GM21360 (cell line): ENCODE results near the gene TBC1D24.
A peak's percentile ranks its signal among the peaks of the same experiment; 100 is the strongest.

ENCODE experiments used
- ATAC-seq: cut with Tn5 transposase; IDR thresholded peaks from one replicate; pipeline ENCODE4 v1.9.1; 2021; ENCODE audit warnings: mild to moderate bottlenecking, moderate library complexity; ENCODE audit not compliant: unreplicated experiment

TBC1D24 gene

GRCh38 chr16:2449118-2449517 is 25.8 kb upstream of the TBC1D24 start:
- no peak for ATAC-seq

DNA sequence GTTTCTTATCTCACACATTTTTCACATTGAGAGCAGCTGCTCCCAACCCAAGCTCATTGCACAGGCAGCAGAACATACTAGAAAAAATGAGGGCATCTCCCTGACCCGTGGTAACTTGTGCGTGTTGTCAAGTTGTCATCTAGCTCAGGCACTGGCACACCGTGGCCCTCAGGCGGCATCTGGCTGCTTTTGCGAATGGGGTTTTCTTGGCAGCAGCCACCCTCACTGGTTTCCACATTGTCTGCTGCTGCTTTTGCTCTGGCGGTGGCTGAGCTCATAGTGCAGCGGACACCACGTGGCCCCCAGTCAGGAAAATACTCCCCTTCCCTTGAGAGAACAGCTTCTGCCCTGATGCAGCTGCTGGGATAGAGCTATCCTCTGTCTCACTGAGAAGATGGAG is 24.4 kb upstream of the TBC1D24 start:
- ATAC-seq: no peak

DNA sequence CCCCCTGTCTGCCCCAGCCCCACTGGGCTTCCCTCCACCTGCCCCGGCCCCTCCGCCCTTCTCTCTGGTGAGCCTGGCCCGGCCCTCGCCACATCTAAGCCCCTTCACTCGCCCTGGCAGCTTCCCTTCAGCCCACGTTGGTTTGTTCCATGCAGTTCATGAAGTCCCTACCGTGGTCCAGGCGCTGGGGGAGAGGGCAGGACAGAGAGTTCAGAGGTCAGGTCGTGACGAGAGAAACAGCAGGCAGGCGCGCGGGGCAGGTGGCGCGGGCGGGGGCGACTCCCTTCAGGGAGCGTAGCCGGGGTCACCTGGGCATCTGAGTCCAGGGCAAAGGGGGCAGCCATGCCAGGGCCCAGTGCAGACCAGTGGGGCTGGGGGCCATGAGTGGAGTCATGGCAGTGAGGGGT is 23.9 kb upstream of the TBC1D24 start:
- ATAC-seq: no peak

GRCh38 chr16:2451851-2452320 is 23.0 kb upstream of the TBC1D24 start:
- no peak for ATAC-seq

- ATAC-seq: no peak
These were observed 22.3 kb upstream of the TBC1D24 start for GRCh38 chr16:2452650-2453049.

GRCh38 chr16:2455081-2455845 is 19.7 kb upstream of the TBC1D24 start:
- ATAC-seq: no peak

- ATAC-seq: no peak
These were observed 18.3 kb upstream of the TBC1D24 start for GRCh38 chr16:2456551-2457153.

DNA sequence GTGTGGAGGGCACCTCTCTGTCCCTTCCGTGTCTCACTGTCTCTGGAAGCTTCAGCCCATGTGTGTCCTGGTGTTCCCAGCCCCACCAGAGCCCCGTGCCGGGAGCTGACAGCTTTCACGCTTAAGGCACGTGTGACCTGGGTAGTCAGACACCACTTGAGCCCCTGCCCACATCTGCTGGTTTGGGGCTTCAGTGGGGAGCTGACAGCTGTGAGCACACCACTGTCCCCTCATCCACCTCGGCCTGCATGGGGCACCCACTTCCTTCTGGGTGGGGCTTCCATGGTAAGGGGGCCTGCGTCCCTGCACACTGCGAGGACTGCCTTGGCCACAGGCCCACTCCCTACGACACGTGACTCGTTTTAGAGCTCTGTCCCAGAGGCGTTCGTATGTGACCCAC is 17.7 kb upstream of the TBC1D24 start:
- no peak for ATAC-seq

- ATAC-seq: no peak
These were observed 17.0 kb upstream of the TBC1D24 start for GRCh38 chr16:2457946-2458345.

DNA sequence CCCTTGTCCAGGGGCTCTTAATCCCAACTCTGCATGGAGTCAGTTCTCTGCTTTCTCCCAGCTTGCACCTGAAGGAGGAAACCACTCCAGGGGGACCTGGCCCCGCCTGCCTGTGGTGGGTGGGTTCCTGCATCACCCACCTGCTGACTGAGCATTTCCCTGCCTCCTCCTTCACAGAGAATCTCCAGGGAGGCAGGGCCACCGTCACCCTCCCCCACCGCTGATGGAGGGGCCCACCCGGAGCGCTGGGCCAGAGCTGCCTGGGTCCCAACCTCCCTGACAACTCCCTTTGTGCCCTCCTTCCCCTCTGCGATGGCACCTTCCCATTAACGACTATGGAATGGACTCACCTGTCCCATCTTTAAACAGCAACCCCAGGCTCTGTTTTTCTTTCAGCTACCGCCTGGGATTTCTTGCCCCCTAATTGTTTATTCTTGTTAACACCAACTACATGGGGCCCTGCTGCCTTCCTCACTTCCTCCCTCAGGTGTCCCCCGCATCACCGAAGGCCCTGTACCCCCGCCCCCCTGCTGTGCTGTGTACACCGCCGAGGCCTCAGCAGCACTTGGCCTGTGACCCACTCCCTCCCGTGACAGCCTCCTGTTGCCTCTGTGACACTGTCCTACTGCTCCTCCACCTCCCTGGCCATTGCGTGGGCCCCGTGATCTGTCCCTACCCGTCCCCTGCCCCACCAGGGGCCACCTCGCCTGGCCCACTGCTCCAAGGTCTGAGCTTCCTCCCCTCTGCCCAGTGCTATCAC is 15.9 kb upstream of the TBC1D24 start:
- peak; percentile 4 for ATAC-seq

GRCh38 chr16:2459647-2460390 is 15.1 kb upstream of the TBC1D24 start, which contains the start of gene TEDC2:
TEDC2 (plus strand) TSS chr16:2460109; CDS start chr16:2460145, 36 bp downstream.
- peak; percentile 71 for ATAC-seq

DNA sequence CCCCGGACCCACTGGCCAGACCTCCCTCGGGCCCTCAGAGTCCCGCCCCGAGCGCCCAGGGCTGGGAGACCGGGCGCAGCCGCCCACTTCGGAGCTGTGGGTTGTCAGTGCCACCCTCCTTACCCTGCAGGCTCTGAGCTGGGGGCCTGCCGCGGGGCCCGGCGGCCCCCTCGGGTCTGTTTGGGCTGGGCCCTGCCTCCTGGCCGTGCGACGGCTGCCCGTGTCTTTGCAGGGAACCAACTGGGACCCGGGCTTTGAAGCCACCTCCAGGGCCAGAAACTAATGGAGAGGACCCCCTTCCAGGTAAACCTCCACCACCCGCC is 14.6 kb upstream of the TBC1D24 start:
- no peak for ATAC-seq

GRCh38 chr16:2460916-2461315 is 14.0 kb upstream of the TBC1D24 start:
- no peak for ATAC-seq

GRCh38 chr16:2462031-2462866 is 12.7 kb upstream of the TBC1D24 start:
- ATAC-seq: no peak

- ATAC-seq: no peak
These were observed 10.6 kb upstream of the TBC1D24 start for GRCh38 chr16:2464333-2464732.

DNA sequence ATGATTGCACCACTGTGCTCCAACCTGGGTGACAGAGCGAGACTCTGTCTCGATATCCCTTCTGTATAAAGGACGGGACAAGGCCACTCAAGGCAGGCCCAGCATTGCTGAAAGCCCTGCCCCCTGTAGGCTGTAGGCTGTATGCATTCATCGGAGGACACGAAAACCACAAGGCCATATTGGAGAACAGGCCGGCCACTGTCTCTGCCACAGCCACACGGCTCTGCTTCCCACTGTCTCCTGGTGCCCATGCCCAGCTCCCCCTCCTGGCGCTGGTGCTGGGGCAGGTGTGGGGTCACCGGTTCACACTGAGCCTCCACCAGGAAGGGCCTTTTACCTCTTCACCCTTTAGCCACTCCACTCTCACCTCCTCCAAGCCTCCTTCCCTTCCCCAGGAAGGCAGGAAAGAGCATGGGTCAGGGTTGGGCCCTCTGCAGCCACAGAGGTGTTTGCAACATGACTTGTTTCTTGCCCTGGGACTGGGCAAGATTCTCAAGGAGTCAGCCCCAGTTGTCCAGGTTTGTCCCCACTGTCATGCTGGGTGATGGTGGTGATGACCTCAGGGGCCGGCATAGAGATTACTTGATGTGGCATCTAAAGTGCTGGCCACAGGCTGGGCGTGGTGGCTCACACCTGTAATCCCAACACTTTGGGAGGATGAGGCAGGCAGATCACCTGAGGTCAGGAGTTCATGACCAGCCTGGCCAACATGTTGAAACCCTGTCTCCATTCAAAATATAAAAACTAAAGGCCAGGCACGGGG is 9.1 kb upstream of the TBC1D24 start:
- no peak for ATAC-seq

GRCh38 chr16:2466667-2467527 is 8.0 kb upstream of the TBC1D24 start:
- no peak for ATAC-seq

- ATAC-seq: no peak
These were observed 7.2 kb upstream of the TBC1D24 start for GRCh38 chr16:2467528-2468232.
